HepG2 (cell line): ENCODE results near the gene PIM1. TPM values are rescaled to one million over a fixed set of nuclear protein-coding genes. Genes with fewer than 3 reads are reported as not detected.

Source experiments
- ASH2L ChIP-seq: fragments of 300-600, 200-600 bp; sonication (generic); IDR thresholded peaks from 2 replicates; pipeline ENCODE4 v1.7.0; 2017; ENCODE audit warnings: low read depth, mild to moderate bottlenecking, moderate library complexity, mixed read lengths, low read length; ENCODE audit not compliant: insufficient read length
- CCAR2 ChIP-seq: fragments of 200-400 bp; formaldehyde crosslinking; optimal IDR thresholded peaks from 2 replicates; pipeline ENCODE3; 2018; ENCODE audit warnings: low read depth, mild to moderate bottlenecking, low read length, moderate library complexity
- CSRNP1 ChIP-seq: sonication (generic); formaldehyde crosslinking; IDR thresholded peaks from 2 replicates; pipeline ENCODE4 v1.8.1; 2023; ENCODE audit warnings: mild to moderate bottlenecking, missing genetic modification reagents
- PHF20 ChIP-seq: sonication (generic); formaldehyde crosslinking; IDR thresholded peaks from 2 replicates; pipeline ENCODE4 v1.5.0; 2020; ENCODE audit warnings: mild to moderate bottlenecking, missing genetic modification reagents
- SPEN ChIP-seq: sonication (generic); formaldehyde crosslinking; IDR thresholded peaks from 2 replicates; pipeline ENCODE4 v1.5.1; 2020; ENCODE audit warnings: low read depth, mild to moderate bottlenecking, missing genetic modification reagents
- TOPORS ChIP-seq: sonication (generic); formaldehyde crosslinking; IDR thresholded peaks from 2 replicates; pipeline ENCODE4 v1.8.0; 2023; ENCODE audit warnings: mild to moderate bottlenecking, missing genetic modification reagents
- ZFY ChIP-seq: sonication (generic); formaldehyde crosslinking; IDR thresholded peaks from 2 replicates; pipeline ENCODE4 v1.4.0; 2020; ENCODE audit warnings: missing genetic modification reagents
- ZNF589 ChIP-seq: sonication (generic); formaldehyde crosslinking; conservative IDR thresholded peaks from 2 replicates; pipeline ENCODE4 v1.8.0; 2022; ENCODE audit warnings: mild to moderate bottlenecking, moderate library complexity, missing genetic modification reagents
- ZNF607 ChIP-seq: sonication (generic); formaldehyde crosslinking; IDR thresholded peaks from 2 replicates; pipeline ENCODE4 v1.5.1; 2020; ENCODE audit warnings: missing genetic modification reagents, mild to moderate bottlenecking, borderline replicate concordance
- ZNF609 ChIP-seq: sonication (generic); formaldehyde crosslinking; IDR thresholded peaks from 2 replicates; pipeline ENCODE4 v1.4.0; 2020; ENCODE audit warnings: mild to moderate bottlenecking, missing genetic modification reagents, borderline replicate concordance
- ZNF639 ChIP-seq: conservative IDR thresholded peaks from 2 replicates; pipeline ENCODE4 v1.6.1; 2018; ENCODE audit warnings: missing genetic modification reagents
- ZNF709 ChIP-seq: sonication (generic); formaldehyde crosslinking; IDR thresholded peaks from 2 replicates; pipeline ENCODE4 v1.5.0; 2020; ENCODE audit warnings: mild to moderate bottlenecking, missing genetic modification reagents
- ZNF790 ChIP-seq: sonication (generic); formaldehyde crosslinking; IDR thresholded peaks from 2 replicates; pipeline ENCODE4 v1.8.0; 2022; ENCODE audit warnings: missing genetic modification reagents, mild to moderate bottlenecking, borderline replicate concordance
- ZNF816 ChIP-seq: sonication (generic); formaldehyde crosslinking; IDR thresholded peaks from 2 replicates; pipeline ENCODE4 v1.8.0; 2022; ENCODE audit warnings: missing genetic modification reagents, mild to moderate bottlenecking, borderline replicate concordance
- ZNF891 ChIP-seq: sonication (generic); formaldehyde crosslinking; IDR thresholded peaks from 2 replicates; pipeline ENCODE4 v1.5.0; 2020; ENCODE audit warnings: mild to moderate bottlenecking, missing genetic modification reagents
- ZSCAN12 ChIP-seq: sonication (generic); formaldehyde crosslinking; IDR thresholded peaks from 2 replicates; pipeline ENCODE4 v1.9.0; 2021; ENCODE audit warnings: mild to moderate bottlenecking, missing genetic modification reagents
- polyA plus RNA-seq, 8 experiments: library from polyadenylated mRNA; depleted of rRNA in 3 of 8; stranded (reverse) in 7 of 8; unstranded in 1 of 8; fragments of >200 nt; fragmentation: Illumina TruSeq in 4 of 8; extraction: Trizol in 4 of 8; gene quantifications; 2 replicates each; pipeline versions ENCODE4 v1.2.1 to v1.2.3, GENCODE V29; 2011 to 2016; ENCODE audit warnings: low read depth in 4 of 8, missing spikeins in 1 of 8, mixed read lengths in 1 of 8; ENCODE audit not compliant: insufficient read depth in 1 of 8
- total RNA-seq, 5 experiments: library from RNA; depleted of rRNA; stranded (reverse); fragments of >200 nt; fragmentation: Illumina TruSeq; extraction: Trizol; gene quantifications; 2 replicates each; pipeline ENCODE4 v1.2.3, GENCODE V29; 2016; ENCODE audit warnings: low read depth in 1 of 5
- TF ChIP-seq, protein P1 (sequence below): sonication (generic); formaldehyde crosslinking; IDR thresholded peaks from 2 replicates; pipeline ENCODE4 v1.5.0; 2020; ENCODE audit warnings: mild to moderate bottlenecking, missing genetic modification reagents

Gene PIM1
- total and polyA plus RNA-seq, 2 of the 13 experiments (the other 11 are each of a cell fraction or from before 2014, with no cell fraction given), result 29.4 to 117 TPM

DNA sequence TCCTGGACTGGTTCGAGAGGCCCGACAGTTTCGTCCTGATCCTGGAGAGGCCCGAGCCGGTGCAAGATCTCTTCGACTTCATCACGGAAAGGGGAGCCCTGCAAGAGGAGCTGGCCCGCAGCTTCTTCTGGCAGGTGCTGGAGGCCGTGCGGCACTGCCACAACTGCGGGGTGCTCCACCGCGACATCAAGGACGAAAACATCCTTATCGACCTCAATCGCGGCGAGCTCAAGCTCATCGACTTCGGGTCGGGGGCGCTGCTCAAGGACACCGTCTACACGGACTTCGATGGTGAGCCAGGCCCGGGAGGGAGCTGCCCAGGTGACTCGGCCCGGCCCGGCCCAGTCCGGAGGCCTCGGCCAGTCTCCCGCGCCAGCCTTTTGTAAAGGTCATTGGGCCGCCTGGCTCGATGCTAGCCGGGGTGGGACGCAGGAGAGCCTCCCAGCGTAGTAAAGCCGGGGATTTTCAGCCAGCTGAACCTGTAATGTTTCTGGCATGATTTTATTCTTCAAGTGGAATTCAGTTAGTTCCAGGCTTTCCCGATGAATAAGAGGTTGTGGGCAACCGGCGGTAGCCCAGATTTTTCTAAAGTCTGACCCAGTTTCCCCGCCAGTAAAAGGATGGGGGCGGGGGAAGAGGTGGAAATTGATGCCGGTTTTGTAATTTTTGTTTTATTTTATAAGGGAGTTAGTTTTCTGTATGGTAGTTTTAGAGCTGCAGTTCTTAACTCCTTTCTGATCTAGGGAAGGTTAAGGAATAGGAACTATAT is 1.4 kb downstream of the PIM1 start (continued):
- TF ChIP-seq, protein P1, sequence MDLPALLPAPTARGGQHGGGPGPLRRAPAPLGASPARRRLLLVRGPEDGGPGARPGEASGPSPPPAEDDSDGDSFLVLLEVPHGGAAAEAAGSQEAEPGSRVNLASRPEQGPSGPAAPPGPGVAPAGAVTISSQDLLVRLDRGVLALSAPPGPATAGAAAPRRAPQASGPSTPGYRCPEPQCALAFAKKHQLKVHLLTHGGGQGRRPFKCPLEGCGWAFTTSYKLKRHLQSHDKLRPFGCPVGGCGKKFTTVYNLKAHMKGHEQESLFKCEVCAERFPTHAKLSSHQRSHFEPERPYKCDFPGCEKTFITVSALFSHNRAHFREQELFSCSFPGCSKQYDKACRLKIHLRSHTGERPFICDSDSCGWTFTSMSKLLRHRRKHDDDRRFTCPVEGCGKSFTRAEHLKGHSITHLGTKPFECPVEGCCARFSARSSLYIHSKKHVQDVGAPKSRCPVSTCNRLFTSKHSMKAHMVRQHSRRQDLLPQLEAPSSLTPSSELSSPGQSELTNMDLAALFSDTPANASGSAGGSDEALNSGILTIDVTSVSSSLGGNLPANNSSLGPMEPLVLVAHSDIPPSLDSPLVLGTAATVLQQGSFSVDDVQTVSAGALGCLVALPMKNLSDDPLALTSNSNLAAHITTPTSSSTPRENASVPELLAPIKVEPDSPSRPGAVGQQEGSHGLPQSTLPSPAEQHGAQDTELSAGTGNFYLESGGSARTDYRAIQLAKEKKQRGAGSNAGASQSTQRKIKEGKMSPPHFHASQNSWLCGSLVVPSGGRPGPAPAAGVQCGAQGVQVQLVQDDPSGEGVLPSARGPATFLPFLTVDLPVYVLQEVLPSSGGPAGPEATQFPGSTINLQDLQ (CRISPR knock-in tag), result 0 out of 2 replicates have a peak, but pooled peaks have one; percentile 42
- TF ChIP-seq ZNF891 (CRISPR knock-in tag), result peak; percentile 77; the same call in 1 of the 2 replicates
- 0 out of 2 replicates have a peak, but pooled peaks have one; percentile 14 for TF ChIP-seq ZNF589 (CRISPR knock-in tag)
- peak; percentile 74; the same call in 1 of the 2 replicates for TF ChIP-seq ZNF816
- TF ChIP-seq ZNF709 (CRISPR knock-in tag), result peak; percentile 53; the same call in 1 of the 2 replicates
- TF ChIP-seq SPEN (CRISPR knock-in tag), result peak; percentile 48; the same call in 1 of the 2 replicates
- TF ChIP-seq ZNF790 (CRISPR knock-in tag), result peak; percentile 71; the same call in 1 of the 2 replicates
- TF ChIP-seq ZFY (CRISPR knock-in tag), result peak; percentile 48
- peak; percentile 54; the same call in 1 of the 2 replicates for TF ChIP-seq PHF20 (CRISPR knock-in tag)
- peak; percentile 23 for TF ChIP-seq ASH2L
- no peak for TF ChIP-seq CCAR2
- 0 out of 2 replicates have a peak, but pooled peaks have one; percentile 59 for TF ChIP-seq ZSCAN12 (CRISPR knock-in tag)
- TF ChIP-seq ZNF639 (CRISPR knock-in tag), result 0 out of 2 replicates have a peak, but pooled peaks have one; percentile 60
- TF ChIP-seq TOPORS (CRISPR knock-in tag), result 0 out of 2 replicates have a peak, but pooled peaks have one; percentile 18
- TF ChIP-seq ZNF607 (CRISPR knock-in tag), result peak; percentile 19; the same call in 1 of the 2 replicates
- peak; percentile 66; the same call in 1 of the 2 replicates for TF ChIP-seq CSRNP1 (CRISPR knock-in tag)
- no peak for TF ChIP-seq ZNF609 (CRISPR knock-in tag)
